ENCODE results near the gene MARCO. TPM values are rescaled to one million over a fixed set of nuclear protein-coding genes. Genes with fewer than 3 reads are reported as not detected.

The MARCO gene
- total RNA-seq, 1 experiment from 2014 or later: 0.54 TPM

DNA sequence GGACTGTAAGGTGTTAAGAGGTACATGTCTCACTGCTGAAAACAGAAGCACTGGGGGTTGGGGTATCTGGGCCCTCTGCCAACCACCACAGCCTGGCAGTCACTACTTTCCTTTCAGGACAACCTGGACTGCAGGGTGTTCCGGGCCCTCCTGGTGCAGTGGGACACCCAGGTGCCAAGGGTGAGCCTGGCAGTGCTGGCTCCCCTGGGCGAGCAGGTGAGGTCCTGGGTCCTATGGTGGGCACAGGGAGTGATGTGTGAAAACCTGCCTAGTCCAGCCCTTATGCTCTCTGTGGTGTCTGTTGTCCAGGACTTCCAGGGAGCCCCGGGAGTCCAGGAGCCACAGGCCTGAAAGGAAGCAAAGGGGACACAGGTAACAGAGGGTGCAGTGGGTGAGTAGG, 40.0 kb downstream of the MARCO start:
- intact Hi-C loops (cut with micrococcal nuclease): no loop called here
- H4K20me1 ChIP-seq (ENCODE audit: insufficient read depth): no peaks in the 10 kb centered on the region
- no peaks in the 10 kb centered on the region for H3K9me2 ChIP-seq (ENCODE audit: insufficient read depth)
- RAD21 ChIA-PET (ENCODE audit: low non-redundant PET in 1 of 2, low total read pairs in 2 of 2, uncharacterized antibody in 2 of 2, unreplicated experiment in 2 of 2): no interaction called here
- DNase-seq (ENCODE audit: low read depth, low spot score): no peak
- TF ChIP-seq RAD21 (IDR thresholded peaks at IDR 0.05; ENCODE audit: low read depth) (no peak), ZFX (IDR thresholded peaks at IDR 0.05) (no peak), EZH2phosphoT487 (IDR thresholded peaks at IDR 0.05; ENCODE audit: borderline replicate concordance) (no peak), YY1 (IDR thresholded peaks at IDR 0.05; ENCODE audit: extremely low read depth, insufficient replicate concordance, low read depth, low read length) (no peak), EGR1 (IDR thresholded peaks at IDR 0.05; ENCODE audit: low read depth) (no peak), SP1 (IDR thresholded peaks at IDR 0.05; ENCODE audit: low read depth) (no peak), TCF7L2 (IDR thresholded peaks at IDR 0.05; ENCODE audit: borderline replicate concordance, extremely low read depth, insufficient read depth, insufficient read length) (no peak), POLR2AphosphoS5 (IDR thresholded peaks at IDR 0.05; ENCODE audit: low read depth, low read length) (no peak), JUND (IDR thresholded peaks at IDR 0.05) (no peak), CBX3 (IDR thresholded peaks at IDR 0.05; ENCODE audit: low read depth) (no peak), SRF (IDR thresholded peaks at IDR 0.05; ENCODE audit: low read depth) (no peak), FOSL1 (IDR thresholded peaks at IDR 0.05; ENCODE audit: low read depth) (no peak), ZNF274 (IDR thresholded peaks at IDR 0.05; ENCODE audit: low read depth, low read length) (no peak)
- TF ChIP-seq, protein P1, sequence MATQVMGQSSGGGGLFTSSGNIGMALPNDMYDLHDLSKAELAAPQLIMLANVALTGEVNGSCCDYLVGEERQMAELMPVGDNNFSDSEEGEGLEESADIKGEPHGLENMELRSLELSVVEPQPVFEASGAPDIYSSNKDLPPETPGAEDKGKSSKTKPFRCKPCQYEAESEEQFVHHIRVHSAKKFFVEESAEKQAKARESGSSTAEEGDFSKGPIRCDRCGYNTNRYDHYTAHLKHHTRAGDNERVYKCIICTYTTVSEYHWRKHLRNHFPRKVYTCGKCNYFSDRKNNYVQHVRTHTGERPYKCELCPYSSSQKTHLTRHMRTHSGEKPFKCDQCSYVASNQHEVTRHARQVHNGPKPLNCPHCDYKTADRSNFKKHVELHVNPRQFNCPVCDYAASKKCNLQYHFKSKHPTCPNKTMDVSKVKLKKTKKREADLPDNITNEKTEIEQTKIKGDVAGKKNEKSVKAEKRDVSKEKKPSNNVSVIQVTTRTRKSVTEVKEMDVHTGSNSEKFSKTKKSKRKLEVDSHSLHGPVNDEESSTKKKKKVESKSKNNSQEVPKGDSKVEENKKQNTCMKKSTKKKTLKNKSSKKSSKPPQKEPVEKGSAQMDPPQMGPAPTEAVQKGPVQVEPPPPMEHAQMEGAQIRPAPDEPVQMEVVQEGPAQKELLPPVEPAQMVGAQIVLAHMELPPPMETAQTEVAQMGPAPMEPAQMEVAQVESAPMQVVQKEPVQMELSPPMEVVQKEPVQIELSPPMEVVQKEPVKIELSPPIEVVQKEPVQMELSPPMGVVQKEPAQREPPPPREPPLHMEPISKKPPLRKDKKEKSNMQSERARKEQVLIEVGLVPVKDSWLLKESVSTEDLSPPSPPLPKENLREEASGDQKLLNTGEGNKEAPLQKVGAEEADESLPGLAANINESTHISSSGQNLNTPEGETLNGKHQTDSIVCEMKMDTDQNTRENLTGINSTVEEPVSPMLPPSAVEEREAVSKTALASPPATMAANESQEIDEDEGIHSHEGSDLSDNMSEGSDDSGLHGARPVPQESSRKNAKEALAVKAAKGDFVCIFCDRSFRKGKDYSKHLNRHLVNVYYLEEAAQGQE (IDR thresholded peaks at IDR 0.05; ENCODE audit: low read depth): no peak
- TF ChIP-seq, protein P2, sequence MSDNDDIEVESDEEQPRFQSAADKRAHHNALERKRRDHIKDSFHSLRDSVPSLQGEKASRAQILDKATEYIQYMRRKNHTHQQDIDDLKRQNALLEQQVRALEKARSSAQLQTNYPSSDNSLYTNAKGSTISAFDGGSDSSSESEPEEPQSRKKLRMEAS (IDR thresholded peaks at IDR 0.05): no peak
- TF ChIP-seq, protein P3, sequence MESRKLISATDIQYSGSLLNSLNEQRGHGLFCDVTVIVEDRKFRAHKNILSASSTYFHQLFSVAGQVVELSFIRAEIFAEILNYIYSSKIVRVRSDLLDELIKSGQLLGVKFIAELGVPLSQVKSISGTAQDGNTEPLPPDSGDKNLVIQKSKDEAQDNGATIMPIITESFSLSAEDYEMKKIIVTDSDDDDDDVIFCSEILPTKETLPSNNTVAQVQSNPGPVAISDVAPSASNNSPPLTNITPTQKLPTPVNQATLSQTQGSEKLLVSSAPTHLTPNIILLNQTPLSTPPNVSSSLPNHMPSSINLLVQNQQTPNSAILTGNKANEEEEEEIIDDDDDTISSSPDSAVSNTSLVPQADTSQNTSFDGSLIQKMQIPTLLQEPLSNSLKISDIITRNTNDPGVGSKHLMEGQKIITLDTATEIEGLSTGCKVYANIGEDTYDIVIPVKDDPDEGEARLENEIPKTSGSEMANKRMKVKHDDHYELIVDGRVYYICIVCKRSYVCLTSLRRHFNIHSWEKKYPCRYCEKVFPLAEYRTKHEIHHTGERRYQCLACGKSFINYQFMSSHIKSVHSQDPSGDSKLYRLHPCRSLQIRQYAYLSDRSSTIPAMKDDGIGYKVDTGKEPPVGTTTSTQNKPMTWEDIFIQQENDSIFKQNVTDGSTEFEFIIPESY (IDR thresholded peaks at IDR 0.05; ENCODE audit: extremely low read depth, insufficient replicate concordance, low read length): no peak
- TF ChIP-seq, protein P4, sequence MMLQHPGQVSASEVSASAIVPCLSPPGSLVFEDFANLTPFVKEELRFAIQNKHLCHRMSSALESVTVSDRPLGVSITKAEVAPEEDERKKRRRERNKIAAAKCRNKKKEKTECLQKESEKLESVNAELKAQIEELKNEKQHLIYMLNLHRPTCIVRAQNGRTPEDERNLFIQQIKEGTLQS (IDR thresholded peaks at IDR 0.05): no peak
- H3K27ac ChIP-seq (ENCODE audit: low read depth, low read length): no peak overlapping the region
- CTCF ChIA-PET: no interaction called here
- peaks cover 35% of the 10 kb centered on the region for H3K27me3 ChIP-seq (ENCODE audit: insufficient read depth, low read length)
- no peaks in the 10 kb centered on the region for H3K36me3 ChIP-seq (ENCODE audit: control insufficient read depth in 1 of 2, insufficient read depth in 2 of 2, low read length in 2 of 2)
- BruUV-seq (replicated peaks): no TSS peak
- H3K9ac ChIP-seq (ENCODE audit: low read length): no peak overlapping the region
- H3K4me1 ChIP-seq (ENCODE audit: control insufficient read depth in 1 of 2, insufficient read depth in 2 of 2, low read length in 2 of 2): no peaks in the 10 kb centered on the region
- ATAC-seq: no peak
- H3K4me3 ChIP-seq (replicated peaks in 1 of 2; ENCODE audit: low read depth in 1 of 2, low read length in 2 of 2): no peak overlapping the region
- H3K4me2 ChIP-seq (ENCODE audit: low read length): no peak overlapping the region
- no peaks in the 10 kb centered on the region for H3K9me3 ChIP-seq (ENCODE audit: control insufficient read depth in 1 of 2, insufficient read depth in 1 of 2, low read depth in 1 of 2, low read length in 2 of 2)
- H2AFZ ChIP-seq (ENCODE audit: low read depth, low read length, poor library complexity, severe bottlenecking): no peak overlapping the region
- POLR2A ChIA-PET: no interaction called here
- no peaks in the 10 kb centered on the region for H3K79me2 ChIP-seq (ENCODE audit: insufficient read depth, low read length)

Data from HCT116 (cell line).